PFSK-1 (cell line): ENCODE measurements around the gene DTWD2.

Source experiments
- FOXP2 ChIP-seq: optimal IDR thresholded peaks from 2 replicates; pipeline ENCODE3; 2011; ENCODE audit warnings: borderline replicate concordance, control low read depth, inconsistent platforms; ENCODE audit not compliant: insufficient read depth; ENCODE audit errors: extremely low read length, extremely low read depth
- POLR2AphosphoS5 ChIP-seq: IDR thresholded peaks from 2 replicates; pipeline ENCODE4 v1.6.1; 2012; ENCODE audit warnings: low read depth, mild to moderate bottlenecking, control low read depth, low read length, moderate library complexity
- SIN3A ChIP-seq: IDR thresholded peaks from 2 replicates; pipeline ENCODE4 v1.6.1; 2012; ENCODE audit warnings: mild to moderate bottlenecking, low read length, moderate library complexity, borderline replicate concordance; ENCODE audit not compliant: insufficient read depth
- TAF1 ChIP-seq: IDR thresholded peaks from 2 replicates; pipeline ENCODE4 v1.6.1; 2012; ENCODE audit warnings: low read length, control low read depth, borderline replicate concordance; ENCODE audit not compliant: insufficient read depth
- TF ChIP-seq, protein P1 (sequence below), 2 experiments: IDR thresholded peaks; 2 replicates each; pipeline versions ENCODE4 v1.6.1 to v1.8.0; 2011 to 2012; ENCODE audit warnings: low read depth in 2 of 2, low read length in 2 of 2, control low read depth in 1 of 2, inconsistent platforms in 1 of 2, mild to moderate bottlenecking in 1 of 2, moderate library complexity in 1 of 2; ENCODE audit not compliant: insufficient read depth in 1 of 2

DTWD2 gene

DNA sequence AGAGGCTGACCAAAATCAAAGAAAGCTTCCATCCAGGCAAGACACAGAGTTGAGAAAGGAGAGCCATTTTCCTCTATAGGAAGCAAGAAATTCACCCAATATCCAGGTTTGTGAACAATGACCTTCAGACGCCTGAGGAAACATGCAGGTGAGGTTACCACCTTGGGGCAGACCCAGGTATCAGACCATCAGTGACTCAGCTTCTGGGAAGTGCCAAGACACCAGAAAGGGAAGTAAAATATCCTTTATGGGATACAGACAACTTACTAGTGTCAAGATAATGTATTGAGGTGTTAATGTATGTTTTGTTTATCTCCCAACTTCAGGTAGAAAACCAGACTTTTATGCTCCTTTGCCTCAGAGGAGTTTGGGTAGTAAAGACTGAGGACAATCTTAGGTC lies 2.2 kb upstream of the DTWD2 start:
- TF ChIP-seq, protein P1, sequence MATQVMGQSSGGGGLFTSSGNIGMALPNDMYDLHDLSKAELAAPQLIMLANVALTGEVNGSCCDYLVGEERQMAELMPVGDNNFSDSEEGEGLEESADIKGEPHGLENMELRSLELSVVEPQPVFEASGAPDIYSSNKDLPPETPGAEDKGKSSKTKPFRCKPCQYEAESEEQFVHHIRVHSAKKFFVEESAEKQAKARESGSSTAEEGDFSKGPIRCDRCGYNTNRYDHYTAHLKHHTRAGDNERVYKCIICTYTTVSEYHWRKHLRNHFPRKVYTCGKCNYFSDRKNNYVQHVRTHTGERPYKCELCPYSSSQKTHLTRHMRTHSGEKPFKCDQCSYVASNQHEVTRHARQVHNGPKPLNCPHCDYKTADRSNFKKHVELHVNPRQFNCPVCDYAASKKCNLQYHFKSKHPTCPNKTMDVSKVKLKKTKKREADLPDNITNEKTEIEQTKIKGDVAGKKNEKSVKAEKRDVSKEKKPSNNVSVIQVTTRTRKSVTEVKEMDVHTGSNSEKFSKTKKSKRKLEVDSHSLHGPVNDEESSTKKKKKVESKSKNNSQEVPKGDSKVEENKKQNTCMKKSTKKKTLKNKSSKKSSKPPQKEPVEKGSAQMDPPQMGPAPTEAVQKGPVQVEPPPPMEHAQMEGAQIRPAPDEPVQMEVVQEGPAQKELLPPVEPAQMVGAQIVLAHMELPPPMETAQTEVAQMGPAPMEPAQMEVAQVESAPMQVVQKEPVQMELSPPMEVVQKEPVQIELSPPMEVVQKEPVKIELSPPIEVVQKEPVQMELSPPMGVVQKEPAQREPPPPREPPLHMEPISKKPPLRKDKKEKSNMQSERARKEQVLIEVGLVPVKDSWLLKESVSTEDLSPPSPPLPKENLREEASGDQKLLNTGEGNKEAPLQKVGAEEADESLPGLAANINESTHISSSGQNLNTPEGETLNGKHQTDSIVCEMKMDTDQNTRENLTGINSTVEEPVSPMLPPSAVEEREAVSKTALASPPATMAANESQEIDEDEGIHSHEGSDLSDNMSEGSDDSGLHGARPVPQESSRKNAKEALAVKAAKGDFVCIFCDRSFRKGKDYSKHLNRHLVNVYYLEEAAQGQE (IDR thresholded peaks at IDR 0.05; ENCODE audit: insufficient read depth in 1 of 2, low read depth in 2 of 2, low read length in 2 of 2) = no peak
- TF ChIP-seq FOXP2 = no peak
- no peak for TF ChIP-seq SIN3A
- TF ChIP-seq POLR2AphosphoS5 = no peak
- no peak for TF ChIP-seq TAF1

DNA sequence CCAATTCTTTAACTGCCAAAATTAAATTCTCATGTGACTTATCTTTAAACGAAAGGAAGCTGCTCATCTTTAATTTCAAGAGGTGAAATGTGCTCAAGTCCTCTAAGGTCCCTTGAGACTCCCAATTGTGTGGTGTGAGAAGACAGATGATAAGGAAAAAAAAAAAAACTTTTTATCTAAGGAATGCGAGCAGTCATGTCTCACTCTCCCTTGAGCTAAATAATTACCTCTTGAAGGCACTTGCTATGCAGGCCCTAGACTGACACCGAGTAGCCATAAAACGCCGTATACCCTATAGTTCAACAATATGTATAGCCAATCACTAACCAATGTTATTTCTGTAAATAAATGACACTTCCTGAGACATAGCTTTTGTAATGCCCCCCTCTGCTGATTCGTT lies 1.5 kb upstream of the DTWD2 start:
- no peak for TF ChIP-seq POLR2AphosphoS5
- TF ChIP-seq, protein P1 (IDR thresholded peaks at IDR 0.05; ENCODE audit: insufficient read depth in 1 of 2, low read depth in 2 of 2, low read length in 2 of 2) = no peak

DNA sequence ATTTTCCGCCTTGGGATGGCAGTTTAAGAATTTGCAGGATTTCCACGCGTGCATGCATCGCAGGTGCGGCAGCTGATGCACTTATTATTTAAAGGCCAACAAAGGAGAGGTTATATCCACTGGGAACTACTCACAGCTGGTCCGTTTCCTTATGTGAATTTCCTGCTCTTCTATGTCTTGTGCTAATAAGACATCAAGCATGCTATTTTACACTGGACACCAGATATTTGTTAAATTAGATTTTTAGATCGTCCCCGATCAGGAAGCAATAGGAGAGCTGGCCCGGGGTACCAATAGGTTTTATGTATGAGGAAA lies 476 bp upstream of the DTWD2 start:
- TF ChIP-seq FOXP2 = no peak

DNA sequence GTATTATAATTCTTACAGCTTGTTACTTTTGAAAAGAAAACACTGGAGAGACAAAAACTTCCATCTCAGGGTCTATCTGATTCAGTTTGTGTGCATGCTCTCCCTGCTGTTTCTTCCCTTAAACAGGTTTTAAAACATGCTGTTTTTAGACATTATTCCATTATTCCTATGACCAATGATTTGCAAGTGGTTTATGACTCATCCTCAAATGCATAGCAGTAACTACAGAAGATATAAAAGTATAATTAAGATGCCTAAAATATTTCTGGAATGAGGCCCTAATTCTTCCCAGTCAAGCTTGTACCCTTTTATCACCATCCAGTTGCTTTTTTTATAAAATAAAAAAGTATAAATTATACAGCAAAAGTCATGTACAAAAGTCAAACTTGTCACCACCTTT lies 3.7 kb downstream of the DTWD2 start:
- TF ChIP-seq SIN3A (no peak), TAF1 (no peak), POLR2AphosphoS5 (no peak), FOXP2 (no peak)
- TF ChIP-seq, protein P1 (IDR thresholded peaks at IDR 0.05; ENCODE audit: insufficient read depth in 1 of 2, low read depth in 2 of 2, low read length in 2 of 2) = no peak

DNA sequence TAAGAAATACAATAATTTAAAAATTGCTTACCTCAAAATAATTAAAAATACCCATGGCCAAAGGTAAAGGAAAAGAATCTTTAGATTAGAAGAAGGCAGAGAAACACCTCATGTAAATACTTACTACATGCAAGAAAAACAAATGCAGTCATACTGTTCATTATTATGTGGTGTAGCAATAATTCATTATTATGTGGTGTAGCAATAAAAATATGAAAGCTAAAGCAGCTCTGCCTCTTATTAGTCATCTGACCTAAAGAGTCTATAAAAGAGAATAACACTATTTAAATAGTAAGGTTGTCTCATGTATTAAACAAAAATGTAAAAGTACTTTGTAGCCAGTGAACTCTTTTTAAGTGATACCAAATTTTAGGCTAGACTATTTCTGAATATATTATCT lies 6.6 kb downstream of the DTWD2 start:
- TF ChIP-seq POLR2AphosphoS5 (no peak), FOXP2 (no peak), TAF1 (no peak), SIN3A (no peak)
- TF ChIP-seq, protein P1 (IDR thresholded peaks at IDR 0.05; ENCODE audit: insufficient read depth in 1 of 2, low read depth in 2 of 2, low read length in 2 of 2) = no peak

DNA sequence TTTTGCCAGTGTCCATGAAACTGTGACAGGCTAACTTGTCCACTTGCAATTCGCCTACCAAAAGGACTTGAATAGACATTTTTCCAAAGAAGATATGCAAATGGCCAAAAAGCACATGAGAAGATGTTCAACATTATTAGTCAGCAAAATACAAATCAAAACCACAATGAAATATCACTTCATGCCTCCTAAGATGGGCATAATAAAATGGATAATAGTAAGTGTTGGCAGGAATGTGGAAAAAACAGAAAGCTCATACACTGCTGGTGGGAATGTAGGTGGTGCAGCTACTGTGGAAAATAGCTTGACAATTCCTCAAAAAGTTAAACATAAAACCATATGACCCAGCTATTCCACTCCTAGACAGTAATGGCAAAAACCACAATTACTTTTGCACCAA lies 7.9 kb downstream of the DTWD2 start:
- TF ChIP-seq SIN3A (no peak), FOXP2 (no peak), POLR2AphosphoS5 (no peak), TAF1 (no peak)
- TF ChIP-seq, protein P1 (IDR thresholded peaks at IDR 0.05; ENCODE audit: insufficient read depth in 1 of 2, low read depth in 2 of 2, low read length in 2 of 2) = no peak
